Measurements from ENCODE around the gene TRIM10.
"Not testable (repeated sequence)": the region's sequence is repeated elsewhere in the genome, so short reads cannot be mapped to it uniquely, and the experiment has no call there.

The TRIM10 gene

DNA sequence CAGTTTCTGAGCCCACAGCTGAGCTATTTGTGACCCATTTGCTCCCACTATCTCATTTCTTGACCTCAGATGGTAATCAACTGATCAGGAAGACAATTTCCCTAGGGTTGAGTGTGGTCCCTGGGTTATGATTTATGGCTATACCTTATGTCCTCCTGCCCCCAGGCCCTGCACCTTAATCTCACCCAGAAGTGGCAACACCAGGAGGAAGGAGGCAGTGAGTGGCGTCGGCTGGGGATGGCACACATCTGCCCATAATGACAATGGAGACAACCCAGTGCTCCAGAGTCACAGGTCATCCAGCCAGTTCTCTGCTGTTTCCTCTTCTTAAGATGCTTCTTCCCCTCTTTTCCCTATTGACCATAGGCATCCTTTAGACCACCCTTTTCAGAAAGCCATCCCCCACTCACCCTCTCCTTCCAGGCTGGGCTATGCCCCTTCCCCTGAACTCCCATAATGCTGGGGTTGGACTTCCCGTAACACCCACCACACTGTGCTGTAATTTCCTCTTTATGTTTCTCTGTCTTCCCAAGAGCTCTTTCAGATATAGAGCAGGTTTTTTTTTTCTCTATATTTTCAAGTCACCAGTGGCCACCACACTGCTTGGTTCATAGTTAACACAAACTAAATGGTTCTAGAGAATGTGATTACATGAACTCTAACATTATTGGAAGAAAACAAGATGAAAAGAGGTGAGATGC is 8.0 kb downstream of the TRIM10 start:
- DNase-seq: no peak

- no peak for DNase-seq
Measured at GRCh38 chr6:30152016-30152673, 8.9 kb downstream of the TRIM10 start.

DNA sequence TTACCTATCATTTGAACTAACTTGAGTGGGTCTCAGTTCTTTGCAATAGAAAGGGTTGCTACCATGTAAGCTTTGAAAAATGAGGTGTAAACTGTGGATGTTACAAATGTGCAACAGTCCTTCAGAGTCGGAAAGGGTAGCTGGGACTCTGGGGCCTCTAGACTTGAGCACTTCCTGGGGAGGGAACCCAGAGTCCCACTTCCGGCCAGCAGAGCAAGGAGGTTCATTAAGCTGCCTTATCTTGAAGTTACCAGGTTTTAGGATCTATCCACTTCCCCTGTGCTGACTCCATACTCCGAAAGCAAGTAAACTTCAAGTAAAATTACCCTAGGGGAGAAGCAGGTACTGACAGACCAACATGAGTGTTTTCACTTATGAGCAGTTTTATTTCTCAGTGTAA is 9.4 kb downstream of the TRIM10 start:
- no peak for DNase-seq

GRCh38 chr6:30150671-30151395 is 10.2 kb downstream of the TRIM10 start:
- DNase-seq: no peak

DNA sequence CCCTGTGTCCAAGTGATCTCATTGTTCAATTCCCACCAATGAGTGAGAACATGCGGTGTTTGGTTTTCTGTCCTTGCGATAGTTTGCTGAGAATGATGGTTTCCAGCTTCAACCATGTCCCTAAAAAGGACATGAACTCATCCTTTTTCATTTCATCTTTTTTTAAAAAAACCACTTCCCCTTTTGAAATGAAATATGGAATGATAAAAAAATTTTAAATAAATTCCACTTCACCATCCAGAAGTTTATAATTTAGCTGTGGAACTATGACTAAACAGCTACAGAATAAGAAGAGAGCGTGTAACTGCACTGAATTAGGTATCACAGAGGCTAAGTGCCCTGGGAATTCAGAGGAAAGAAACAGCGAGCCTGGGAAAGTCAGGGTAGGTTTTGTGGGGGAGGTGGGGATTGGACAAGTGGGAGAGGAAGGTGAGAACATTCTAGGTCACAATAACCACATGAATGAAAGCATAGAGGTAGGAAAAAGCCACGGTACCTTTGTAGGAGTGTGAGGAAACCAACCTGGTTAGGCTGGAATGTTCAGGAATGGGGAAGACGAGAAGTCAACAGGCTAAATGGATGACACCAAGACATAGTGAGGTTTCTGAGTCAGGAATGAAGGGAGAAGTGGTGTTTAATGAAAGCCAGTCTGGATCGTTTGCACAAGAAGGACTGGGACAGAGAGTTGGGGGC is 11.0 kb downstream of the TRIM10 start:
- no peak for DNase-seq

DNA sequence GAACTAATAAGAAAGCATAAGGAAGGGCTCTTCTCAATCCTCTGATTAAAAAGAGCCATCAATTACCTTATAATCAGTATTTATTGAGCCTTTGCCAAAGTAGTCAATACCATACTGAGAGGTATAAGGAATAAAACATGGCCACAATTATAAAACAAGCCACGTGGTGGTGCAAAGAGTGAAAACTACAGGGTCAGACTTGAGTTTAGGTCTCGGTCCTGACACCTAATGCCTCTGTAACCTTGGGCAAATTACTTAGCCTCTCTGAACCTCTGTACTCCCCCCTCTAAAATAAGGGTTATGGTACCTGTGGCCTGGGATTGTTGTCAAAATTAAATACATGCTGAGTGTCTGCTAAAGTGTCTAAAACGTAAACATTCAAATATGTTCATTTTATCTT is 11.8 kb downstream of the TRIM10 start:
- DNase-seq: no peak

DNA sequence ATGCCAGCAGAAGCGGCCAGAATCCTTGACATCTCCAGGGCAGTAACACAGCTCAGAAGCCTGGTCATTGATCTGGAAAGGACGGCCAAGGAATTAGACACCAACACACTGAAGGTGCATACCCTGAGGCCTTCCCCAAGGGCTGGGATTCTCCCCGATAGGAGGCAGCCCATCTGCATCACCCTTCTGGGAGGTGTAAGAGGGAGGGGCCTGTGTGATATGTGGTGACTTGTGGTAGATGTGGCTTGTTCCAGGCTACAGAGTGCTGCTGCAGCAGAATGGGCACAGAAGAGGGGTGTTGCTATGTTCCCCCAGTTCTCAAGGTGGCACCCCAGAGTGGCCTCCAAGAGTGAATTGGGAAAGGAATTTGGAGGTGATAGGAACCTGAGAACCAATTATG is 13.9 kb downstream of the TRIM10 start:
- no peak for DNase-seq

- DNase-seq: no peak
Measured at GRCh38 chr6:30145818-30146217, 15.2 kb downstream of the TRIM10 start.

GRCh38 chr6:30144811-30145210 is 16.2 kb downstream of the TRIM10 start:
- DNase-seq: no peak

DNA sequence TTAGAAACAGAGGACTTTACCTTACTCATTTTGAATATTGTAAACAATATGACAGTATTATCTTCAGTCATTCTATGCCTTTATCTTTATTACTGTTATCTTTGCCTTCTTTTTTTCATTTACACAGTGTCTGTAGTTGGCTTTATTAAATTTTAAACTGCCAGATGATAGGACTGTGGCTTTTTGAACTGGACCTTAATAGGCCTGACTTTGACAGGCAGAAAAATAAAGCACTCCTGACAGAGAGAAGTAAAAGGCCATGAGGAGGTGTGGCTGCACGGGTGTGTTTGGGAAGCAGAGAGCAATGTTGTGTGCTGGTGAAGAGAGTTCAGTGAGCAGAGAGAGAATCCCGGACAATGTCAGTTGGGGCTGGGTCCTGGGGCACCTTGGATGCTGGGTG is 17.2 kb downstream of the TRIM10 start:
- DNase-seq: no peak

DNA sequence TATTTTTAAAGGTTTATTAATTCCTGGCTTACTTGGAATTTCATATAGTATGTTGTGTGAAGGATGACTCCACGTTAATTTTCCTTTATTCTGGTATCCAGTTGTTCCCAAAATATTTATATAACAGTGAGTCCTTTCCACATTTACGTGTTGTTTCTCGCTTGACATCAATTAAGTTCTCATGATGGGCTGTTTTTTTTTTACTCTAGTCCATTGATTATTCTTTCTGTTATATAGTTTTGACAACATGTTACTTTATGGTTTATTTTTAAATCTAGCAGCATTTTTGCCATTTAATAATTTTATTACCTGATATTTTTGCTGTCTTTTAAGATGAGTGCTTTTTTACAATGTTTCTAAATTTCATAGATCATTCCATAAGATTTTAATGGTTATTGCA is 18.3 kb downstream of the TRIM10 start:
- no peak for DNase-seq

- DNase-seq: not testable (repeated sequence)
Measured at GRCh38 chr6:30140240-30140639, 20.8 kb downstream of the TRIM10 start.

- DNase-seq: no peak
Measured at GRCh38 chr6:30136570-30137286, 24.3 kb downstream of the TRIM10 start.

- DNase-seq: no peak
Measured at GRCh38 chr6:30135757-30136156, 25.3 kb downstream of the TRIM10 start, which contains the start of gene TRIM40. Gene TRIM40 (plus strand): TSS chr6:30136140. CDS start chr6:30137037, 897 bp downstream.

DNA sequence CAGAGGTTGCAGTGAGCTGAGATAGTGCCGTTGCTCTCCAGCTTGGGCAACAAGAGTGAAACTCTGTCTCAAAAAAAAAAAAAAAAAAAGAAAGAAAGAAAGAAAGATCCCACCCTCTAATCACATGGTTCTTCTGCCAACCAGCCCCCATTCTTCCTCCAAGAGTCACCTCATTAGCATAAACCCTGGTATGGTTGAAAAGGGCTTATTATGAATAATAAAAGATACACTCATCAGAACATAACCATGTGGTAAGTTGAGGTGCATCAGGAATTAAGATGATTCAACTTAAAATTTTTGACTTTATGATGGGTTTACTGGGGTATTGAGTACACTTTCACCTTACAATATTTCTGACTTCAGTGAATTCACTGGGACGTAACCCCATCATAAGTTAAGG is 25.9 kb downstream of the TRIM10 start:
- no peak for DNase-seq

DNA sequence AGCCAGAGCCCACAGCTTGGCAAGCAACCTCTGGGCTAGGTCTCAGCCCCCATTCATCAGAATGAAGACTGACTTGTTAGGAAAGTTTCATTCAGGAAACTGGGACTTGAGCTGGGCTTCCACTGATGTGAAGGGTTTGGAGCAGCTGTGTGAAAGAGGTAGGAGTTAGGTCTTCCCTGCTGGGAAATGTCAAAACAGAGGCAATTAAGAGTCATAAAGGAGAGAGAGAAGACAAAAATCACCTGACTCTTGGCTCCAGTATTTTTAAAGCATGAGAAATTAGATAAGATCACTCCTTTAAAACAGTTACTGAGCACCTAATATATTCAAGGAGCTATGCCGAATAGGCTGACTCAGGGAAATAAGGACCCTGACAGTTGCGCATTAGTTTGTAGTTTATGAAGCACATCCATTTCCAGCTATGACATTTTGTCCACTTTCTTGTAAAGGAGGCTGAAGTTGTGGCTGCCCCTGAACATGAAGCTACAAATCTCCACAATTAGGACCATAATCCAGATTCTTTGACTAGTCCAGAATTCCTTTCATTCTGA is 29.0 kb downstream of the TRIM10 start:
- DNase-seq: no peak

- peak; percentile 79 for DNase-seq
Measured at GRCh38 chr6:30130887-30131862, 29.8 kb downstream of the TRIM10 start.

DNA sequence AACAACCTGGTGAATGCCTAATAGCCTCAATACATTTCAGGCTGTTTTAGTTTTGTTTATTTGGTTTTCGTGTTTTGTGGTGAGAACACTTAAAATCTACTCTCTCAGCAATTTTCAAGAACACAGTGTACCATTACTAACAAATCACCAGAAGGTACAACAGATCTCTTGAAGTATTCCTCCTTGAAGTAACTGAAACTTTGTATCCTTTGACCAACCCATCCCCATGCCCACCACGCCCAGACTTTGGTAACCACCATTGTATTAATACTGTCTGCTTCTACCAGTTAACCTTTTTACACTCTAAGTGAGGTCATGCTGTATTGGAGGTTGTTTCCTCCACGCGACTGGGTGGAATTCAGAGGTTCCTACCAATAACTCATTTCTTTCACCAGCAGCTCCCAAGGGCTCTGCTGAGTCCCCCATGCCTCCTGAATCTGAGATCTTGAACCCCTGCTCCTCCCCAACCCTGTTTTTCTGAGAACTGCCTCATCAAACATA is 30.8 kb downstream of the TRIM10 start:
- no peak for DNase-seq

- no peak for DNase-seq
Measured at GRCh38 chr6:30129265-30130178, 31.5 kb downstream of the TRIM10 start.
